ENCODE data around the gene CPHXL.

- TF ChIP-seq, protein P1, sequence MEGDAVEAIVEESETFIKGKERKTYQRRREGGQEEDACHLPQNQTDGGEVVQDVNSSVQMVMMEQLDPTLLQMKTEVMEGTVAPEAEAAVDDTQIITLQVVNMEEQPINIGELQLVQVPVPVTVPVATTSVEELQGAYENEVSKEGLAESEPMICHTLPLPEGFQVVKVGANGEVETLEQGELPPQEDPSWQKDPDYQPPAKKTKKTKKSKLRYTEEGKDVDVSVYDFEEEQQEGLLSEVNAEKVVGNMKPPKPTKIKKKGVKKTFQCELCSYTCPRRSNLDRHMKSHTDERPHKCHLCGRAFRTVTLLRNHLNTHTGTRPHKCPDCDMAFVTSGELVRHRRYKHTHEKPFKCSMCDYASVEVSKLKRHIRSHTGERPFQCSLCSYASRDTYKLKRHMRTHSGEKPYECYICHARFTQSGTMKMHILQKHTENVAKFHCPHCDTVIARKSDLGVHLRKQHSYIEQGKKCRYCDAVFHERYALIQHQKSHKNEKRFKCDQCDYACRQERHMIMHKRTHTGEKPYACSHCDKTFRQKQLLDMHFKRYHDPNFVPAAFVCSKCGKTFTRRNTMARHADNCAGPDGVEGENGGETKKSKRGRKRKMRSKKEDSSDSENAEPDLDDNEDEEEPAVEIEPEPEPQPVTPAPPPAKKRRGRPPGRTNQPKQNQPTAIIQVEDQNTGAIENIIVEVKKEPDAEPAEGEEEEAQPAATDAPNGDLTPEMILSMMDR (IDR thresholded peaks at IDR 0.05) = no peak
- TF ChIP-seq POLR2A (IDR thresholded peaks at IDR 0.05) = peak in 1 of 3 donors; percentile 11
Measured at GRCh38 chr16:75750528-75750927, 24.2 kb upstream of the CPHXL start.
